OCI-LY1 (cell line): Measurements from ENCODE around the gene SREBF1.

ENCODE experiments used
- H2AFZ ChIP-seq: fragments of 200-600 bp; sonication (generic), shearing (Covaris generic); 2 replicates; pipeline ENCODE4 v1.6.0; 2014; ENCODE audit warnings: antibody characterized with exemption, mild to moderate bottlenecking, low read length
- H3F3A ChIP-seq: fragments of 200-600 bp; sonication (generic), shearing (Covaris generic); 2 replicates; pipeline ENCODE4 v1.6.0; 2014; ENCODE audit warnings: mild to moderate bottlenecking, antibody characterized with exemption, low read length, moderate library complexity; ENCODE audit not compliant: insufficient read depth
- H3K27ac ChIP-seq: fragments of 200-600 bp; sonication (generic); 2 replicates; pipeline ENCODE4 v1.5.1; 2014; ENCODE audit warnings: low read length, mixed run types, mild to moderate bottlenecking, low read depth; ENCODE audit not compliant: poor library complexity, severe bottlenecking
- H3K27me3 ChIP-seq: fragments of 200-600 bp; sonication (generic); 2 replicates; pipeline ENCODE4 v1.6.0; 2014; ENCODE audit warnings: antibody characterized with exemption, mild to moderate bottlenecking, low read length, moderate library complexity; ENCODE audit not compliant: insufficient read depth
- H3K36me3 ChIP-seq: fragments of 200-600 bp; sonication (generic); 2 replicates; pipeline ENCODE4 v1.6.1; 2014; ENCODE audit warnings: mild to moderate bottlenecking, antibody characterized with exemption, low read length, moderate library complexity, mixed read lengths; ENCODE audit not compliant: insufficient read depth
- H3K4me1 ChIP-seq: fragments of 200-600 bp; sonication (generic); 2 replicates; pipeline ENCODE4 v1.5.1; 2014; ENCODE audit warnings: mild to moderate bottlenecking, low read length, moderate library complexity; ENCODE audit not compliant: insufficient read depth, severe bottlenecking
- H3K4me2 ChIP-seq: fragments of 200-600 bp; sonication (generic), shearing (Covaris generic); 2 replicates; pipeline ENCODE4 v1.6.1; 2014; ENCODE audit warnings: low read length
- H3K4me3 ChIP-seq: fragments of 200-600 bp; sonication (generic); 2 replicates; pipeline ENCODE4 v1.5.1; 2014; ENCODE audit warnings: low read length, low read depth, mild to moderate bottlenecking, mixed read lengths; ENCODE audit not compliant: poor library complexity, severe bottlenecking
- H3K79me2 ChIP-seq: fragments of 200-600 bp; shearing (Covaris generic); 2 replicates; pipeline ENCODE4 v1.6.1; 2016; ENCODE audit warnings: mixed run types, low read length, mixed read lengths; ENCODE audit not compliant: insufficient read depth
- H3K9ac ChIP-seq: fragments of 200-600 bp; sonication (generic), shearing (Covaris generic); 2 replicates; pipeline ENCODE4 v1.6.1; 2014; ENCODE audit warnings: mild to moderate bottlenecking, low read length, mixed read lengths
- H3K9me2 ChIP-seq: fragments of 200-600 bp; sonication (generic), shearing (Covaris generic); 2 replicates; pipeline ENCODE4 v1.6.1; 2014; ENCODE audit warnings: low read depth, mild to moderate bottlenecking, low read length, mixed read lengths
- H3K9me3 ChIP-seq: fragments of 200-600 bp; shearing (Covaris generic); 2 replicates; pipeline ENCODE4 v1.6.1; 2014; ENCODE audit warnings: low read length, mixed read lengths
- H4K20me1 ChIP-seq: fragments of 200-600 bp; sonication (generic), shearing (Covaris generic); 2 replicates; pipeline ENCODE4 v1.6.0; 2016; ENCODE audit warnings: mild to moderate bottlenecking, low read length; ENCODE audit not compliant: insufficient read depth
- CTCF ChIP-seq: fragments of 200-600 bp; sonication (generic), shearing (Covaris generic); IDR thresholded peaks from 2 replicates; pipeline ENCODE4 v1.5.1; 2017; ENCODE audit warnings: mild to moderate bottlenecking, antibody characterized with exemption, low read length, moderate library complexity, mixed read lengths
- EZH2 ChIP-seq: fragments of 200-600 bp; sonication (generic), shearing (Covaris generic); IDR thresholded peaks from 2 replicates; pipeline ENCODE4 v1.8.0; 2017; ENCODE audit warnings: borderline replicate concordance, mixed run types, mild to moderate bottlenecking, antibody characterized with exemption, low read length, moderate library complexity, mixed read lengths

Gene SREBF1

GRCh38 chr17:17866425-17866824, 29.6 kb upstream of the SREBF1 start:
- no peaks in the 10 kb centered on the region for H3K9me3 ChIP-seq
- no peak overlapping the region for H3K9ac ChIP-seq
- H3K4me3 ChIP-seq, result no peak overlapping the region
- no peaks in the 10 kb centered on the region for H3K4me1 ChIP-seq
- H4K20me1 ChIP-seq, result no peaks in the 10 kb centered on the region
- H3K4me2 ChIP-seq, result no peak overlapping the region
- no peaks in the 10 kb centered on the region for H3K27me3 ChIP-seq
- H3K27ac ChIP-seq, result no peak overlapping the region
- TF ChIP-seq EZH2 (no peak), CTCF (no peak)
- H3K79me2 ChIP-seq, result no peaks in the 10 kb centered on the region
- no peaks in the 10 kb centered on the region for H3K36me3 ChIP-seq
- no peaks in the 10 kb centered on the region for H3K9me2 ChIP-seq
- H2AFZ ChIP-seq, result no peak overlapping the region
- H3F3A ChIP-seq, result no peaks in the 10 kb centered on the region

- Histone ChIP-seq H3K4me2 (no peak overlapping the region), H3K9me2 (no peaks in the 10 kb centered on the region), H2AFZ (no peak overlapping the region), H3K4me1 (no peaks in the 10 kb centered on the region), H4K20me1 (no peaks in the 10 kb centered on the region), H3K79me2 (no peaks in the 10 kb centered on the region), H3K27me3 (no peaks in the 10 kb centered on the region), H3K4me3 (no peak overlapping the region), H3K27ac (no peak overlapping the region), H3K36me3 (no peaks in the 10 kb centered on the region), H3F3A (no peaks in the 10 kb centered on the region), H3K9ac (no peak overlapping the region), H3K9me3 (no peaks in the 10 kb centered on the region)
- TF ChIP-seq CTCF, result no peak
- TF ChIP-seq EZH2, result no peak
Measured at GRCh38 chr17:17865035-17865434, 28.2 kb upstream of the SREBF1 start.

- Histone ChIP-seq H3K4me3 (no peak overlapping the region), H4K20me1 (no peaks in the 10 kb centered on the region), H3K27ac (no peak overlapping the region), H2AFZ (no peak overlapping the region), H3K9me2 (no peaks in the 10 kb centered on the region), H3K36me3 (no peaks in the 10 kb centered on the region), H3F3A (no peaks in the 10 kb centered on the region), H3K9me3 (no peaks in the 10 kb centered on the region), H3K9ac (no peak overlapping the region), H3K4me2 (no peak overlapping the region), H3K27me3 (no peaks in the 10 kb centered on the region), H3K4me1 (no peaks in the 10 kb centered on the region), H3K79me2 (no peaks in the 10 kb centered on the region)
- TF ChIP-seq CTCF (no peak), EZH2 (no peak)
Measured at GRCh38 chr17:17860766-17861107, 24.0 kb upstream of the SREBF1 start.
